GM18909 (cell line): ENCODE results near the gene TMEM220.
A peak's percentile ranks its signal among the peaks of the same experiment; 100 is the strongest.

ENCODE experiments used
- ATAC-seq: cut with Tn5 transposase; IDR thresholded peaks from one replicate; pipeline ENCODE4 v1.9.1; 2021; ENCODE audit warnings: mild to moderate bottlenecking; ENCODE audit not compliant: unreplicated experiment, poor library complexity

Gene TMEM220

DNA sequence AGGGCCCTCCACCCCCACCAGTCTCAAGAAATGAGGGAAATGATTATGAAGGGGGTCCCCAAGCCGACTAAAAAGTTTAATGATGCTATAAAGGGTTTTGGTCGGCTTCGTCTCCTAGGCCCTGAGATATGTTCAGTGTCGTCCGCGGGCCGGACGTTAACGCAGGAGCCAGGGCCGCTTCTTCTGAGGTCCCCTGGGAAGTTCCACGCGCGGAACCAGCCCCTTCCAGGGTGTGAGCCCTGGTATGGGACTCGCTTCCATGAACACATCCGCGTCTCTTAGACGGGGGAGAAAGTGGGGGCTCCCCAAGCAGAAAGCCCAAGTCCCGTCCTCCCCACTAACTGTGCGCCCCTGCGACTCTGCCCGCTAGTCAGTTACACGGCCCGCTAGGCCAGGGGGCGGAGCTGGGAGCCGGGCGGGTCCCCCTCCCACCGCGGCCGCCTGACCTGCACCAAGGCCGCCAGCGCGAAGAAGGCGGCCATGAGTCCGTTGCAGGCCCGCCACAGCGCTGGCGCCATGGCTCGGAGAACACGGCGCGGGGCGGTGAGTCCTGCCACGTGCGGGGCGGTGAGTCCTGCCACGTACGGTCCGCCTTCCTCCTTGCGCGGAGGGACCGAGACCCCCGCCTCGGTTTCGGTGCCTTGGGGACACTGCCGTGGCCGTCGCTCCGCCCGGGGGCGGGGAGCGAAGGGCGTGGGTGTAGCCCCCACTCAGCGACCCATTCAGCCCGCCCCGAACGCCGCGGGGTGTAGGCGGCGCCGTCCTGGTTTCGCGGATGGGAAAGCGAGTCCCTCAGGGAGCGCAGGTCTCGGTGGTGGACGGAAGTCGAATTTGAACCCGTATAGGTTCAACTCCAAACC is at the start of gene TMEM220:
TSS of gene TMEM220 (minus strand) at position 690 of the 860 bp plus-strand sequence. CDS start at position 518, 172 bp downstream.
- peak; percentile 84 for ATAC-seq

DNA sequence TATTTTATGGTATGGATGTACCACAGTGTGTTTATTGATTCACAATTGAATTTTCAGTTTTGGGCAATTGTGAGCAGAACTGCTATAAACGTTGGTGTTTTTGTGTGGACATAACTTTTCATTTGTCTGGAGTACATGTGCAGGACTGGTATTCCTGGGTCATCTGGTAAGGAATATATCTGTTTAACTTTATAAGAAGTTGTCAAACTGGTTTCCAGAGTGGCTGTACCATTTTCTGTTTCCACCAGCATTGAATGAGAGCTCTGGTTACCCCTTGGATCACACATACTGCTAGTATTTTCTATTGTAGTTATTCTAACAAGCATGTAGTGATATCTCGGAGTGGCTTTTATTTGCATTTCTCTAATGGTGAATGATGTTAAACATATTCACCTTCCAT is 49.8 kb upstream of the TMEM220 start:
- no peak for ATAC-seq

DNA sequence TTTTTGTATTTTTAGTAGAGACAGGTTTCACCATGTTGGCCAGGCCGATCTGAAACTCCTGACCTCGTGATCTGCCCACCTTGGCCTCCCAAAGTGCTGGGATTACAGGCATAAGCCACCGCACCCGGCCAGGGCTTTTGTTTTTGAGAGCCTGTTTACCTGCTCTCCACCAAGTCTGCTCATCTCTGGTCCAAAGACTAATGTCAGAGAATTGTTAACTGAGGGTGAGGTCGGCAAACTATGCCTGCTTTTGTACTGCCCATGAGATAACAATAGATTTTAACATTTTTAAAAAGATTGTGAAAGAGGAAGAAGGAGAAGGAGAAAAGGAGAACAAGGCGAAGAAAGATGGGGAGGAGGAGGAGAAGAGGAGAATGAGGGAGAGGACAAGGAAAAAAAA is 48.1 kb upstream of the TMEM220 start:
- no peak for ATAC-seq

DNA sequence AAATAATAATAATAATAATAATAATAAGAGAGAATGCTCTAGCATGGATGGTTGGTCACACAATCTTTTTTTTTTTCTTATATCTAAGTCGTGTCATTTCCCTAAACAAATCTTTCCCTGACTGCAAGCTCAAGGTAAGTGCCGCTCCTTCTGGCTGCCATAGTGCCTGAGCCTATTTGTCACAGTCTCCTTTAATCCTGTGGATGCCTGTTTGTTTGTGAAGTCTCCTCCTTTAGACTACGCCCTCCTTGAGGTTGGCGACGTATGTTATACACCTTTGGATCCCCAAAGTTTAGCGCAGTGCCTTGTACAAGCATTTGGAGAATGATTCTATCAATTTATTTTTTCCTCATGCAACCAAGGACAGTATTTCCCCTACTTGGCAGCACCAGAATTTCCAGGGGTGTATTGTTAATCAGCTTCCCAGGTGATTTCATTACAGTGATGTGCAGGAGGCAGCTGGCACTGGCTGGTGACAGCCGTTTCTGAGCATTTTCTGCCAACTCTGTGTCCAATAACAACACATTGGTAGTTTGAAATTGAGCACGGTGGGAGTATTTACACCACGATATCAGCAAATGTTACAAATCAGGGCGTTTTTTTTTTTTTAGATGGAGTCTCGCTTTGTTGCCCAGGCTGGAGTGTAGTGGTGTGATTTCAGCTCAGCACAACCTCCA is 47.4 kb upstream of the TMEM220 start:
- no peak for ATAC-seq

DNA sequence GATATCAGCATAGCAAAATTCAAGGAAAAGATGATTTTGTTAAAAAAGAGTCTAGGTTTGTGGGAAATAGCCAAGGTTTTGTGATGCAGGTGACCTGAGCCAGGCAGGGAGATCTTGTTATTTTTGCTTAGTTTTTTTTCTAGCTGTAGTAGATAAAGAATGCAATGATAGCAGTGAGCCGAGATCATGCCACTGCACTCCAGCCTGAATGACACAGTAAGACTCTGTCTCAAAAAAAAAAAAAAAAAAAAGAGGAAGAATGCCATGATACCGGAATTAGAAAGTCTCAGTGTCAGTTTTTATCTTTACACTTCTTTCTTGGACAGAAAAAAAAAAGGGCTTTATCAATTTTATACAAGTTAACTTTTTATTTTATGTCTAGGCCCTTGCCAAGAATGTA is 46.6 kb upstream of the TMEM220 start:
- ATAC-seq: no peak

DNA sequence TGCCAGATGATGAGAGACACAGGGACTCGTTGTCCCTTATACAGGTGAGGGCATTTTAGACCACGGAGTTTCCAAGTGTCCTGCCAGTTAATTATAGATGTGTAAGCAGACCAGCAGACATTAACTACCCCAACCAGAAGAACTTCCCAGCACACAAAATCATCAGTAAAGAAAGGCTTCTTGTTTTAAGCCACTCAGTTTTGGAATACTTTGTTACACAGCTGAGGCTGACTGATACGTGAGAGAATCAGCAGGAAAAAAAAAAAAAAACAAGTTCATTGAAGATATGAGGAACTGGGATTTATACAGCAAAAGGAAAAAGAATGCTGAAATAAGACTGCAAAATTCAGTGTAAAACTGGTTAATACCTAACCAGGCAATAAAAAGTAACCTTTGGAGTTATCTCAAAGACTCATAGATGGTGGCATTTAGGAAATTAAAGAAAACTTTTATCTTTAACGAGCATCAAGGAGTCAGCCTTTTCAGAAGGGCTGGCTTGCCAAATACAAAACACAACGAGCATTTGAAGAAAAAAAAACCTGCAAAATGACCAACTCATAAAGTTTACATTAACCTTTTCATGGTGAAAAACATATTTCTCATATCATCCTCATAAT is 46.0 kb upstream of the TMEM220 start:
- no peak for ATAC-seq

DNA sequence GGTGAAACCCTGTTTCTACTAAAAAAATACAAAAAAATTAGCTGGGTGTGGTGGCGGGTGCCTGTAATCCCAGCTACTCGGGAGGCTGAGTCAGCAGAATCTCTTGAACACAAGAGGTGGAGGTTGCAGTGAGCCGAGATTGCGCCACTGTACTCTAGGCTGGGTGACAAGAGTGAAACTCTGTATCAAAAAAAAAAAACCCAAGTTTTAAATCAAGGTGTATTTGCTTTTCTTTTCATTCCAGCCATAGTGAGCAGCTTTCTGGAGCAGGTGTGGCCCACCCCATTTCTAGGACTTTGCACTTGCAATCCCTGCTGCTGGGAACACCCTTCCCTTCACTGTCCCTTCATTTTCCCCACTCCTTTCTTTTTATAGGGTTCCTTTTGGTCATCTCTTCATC is 45.2 kb upstream of the TMEM220 start:
- ATAC-seq: no peak

DNA sequence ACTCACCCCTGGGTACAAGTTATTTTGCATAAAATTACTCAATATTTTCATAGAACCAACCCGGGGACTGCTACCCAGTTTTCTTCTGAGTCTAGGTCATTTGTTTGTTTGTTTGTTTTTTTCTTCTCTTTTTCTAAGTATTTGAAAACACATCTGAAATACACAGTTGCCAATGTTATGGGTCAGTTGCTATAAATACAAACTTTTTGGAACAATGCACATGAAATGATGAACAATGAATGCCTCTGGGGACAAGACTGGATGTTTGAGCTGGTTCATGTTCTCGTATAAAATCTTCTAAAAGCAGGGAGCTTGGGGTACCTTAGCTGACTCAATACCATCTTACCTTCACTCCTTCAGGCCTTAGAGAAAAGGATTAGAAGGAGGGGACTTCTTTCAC is 43.6 kb upstream of the TMEM220 start:
- no peak for ATAC-seq

DNA sequence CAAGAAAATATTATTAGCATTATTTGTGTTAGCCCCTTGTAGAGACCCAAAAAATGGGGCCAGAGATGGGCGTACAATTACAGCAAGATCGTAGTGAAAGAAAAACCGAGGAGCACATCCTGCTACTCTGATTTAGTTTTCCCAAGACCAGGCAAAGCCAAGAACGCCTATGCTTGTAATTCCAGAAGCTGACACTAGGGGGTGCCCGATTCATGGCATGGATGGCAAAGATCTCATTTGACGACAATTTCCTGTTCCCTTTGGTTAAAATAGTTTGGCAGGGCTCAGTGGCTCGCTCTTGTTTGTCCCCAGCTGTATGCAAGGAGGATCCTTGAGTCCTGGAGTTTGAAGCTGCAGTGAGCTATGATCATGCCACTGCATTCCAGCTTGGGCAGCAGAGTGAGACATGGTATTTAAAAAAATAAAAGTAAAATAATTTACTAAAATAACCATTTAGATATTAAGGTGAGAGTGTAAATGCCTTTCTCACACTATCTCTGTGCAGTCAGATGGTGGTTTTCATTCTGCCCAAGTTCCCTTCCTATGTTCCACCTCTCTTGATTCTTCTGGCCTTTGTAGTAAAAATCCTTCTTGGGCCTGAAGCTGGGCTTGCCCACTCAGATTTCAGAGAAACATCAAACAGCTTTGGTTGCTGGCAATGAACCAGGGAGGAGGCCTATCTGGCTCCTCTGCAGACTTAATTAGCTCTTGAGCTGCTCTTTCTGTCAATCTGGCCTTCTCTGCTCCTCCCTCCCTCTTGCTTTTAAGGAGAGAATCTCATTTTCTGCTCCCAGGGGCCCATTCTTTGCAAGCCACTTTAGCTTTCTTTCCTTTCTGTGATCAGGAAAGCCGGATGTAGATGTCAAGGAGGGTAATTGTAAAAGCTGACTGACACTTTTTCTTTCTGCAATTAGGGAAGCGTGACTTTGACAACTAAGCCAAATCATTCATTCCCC is 42.9 kb upstream of the TMEM220 start:
- no peak for ATAC-seq

DNA sequence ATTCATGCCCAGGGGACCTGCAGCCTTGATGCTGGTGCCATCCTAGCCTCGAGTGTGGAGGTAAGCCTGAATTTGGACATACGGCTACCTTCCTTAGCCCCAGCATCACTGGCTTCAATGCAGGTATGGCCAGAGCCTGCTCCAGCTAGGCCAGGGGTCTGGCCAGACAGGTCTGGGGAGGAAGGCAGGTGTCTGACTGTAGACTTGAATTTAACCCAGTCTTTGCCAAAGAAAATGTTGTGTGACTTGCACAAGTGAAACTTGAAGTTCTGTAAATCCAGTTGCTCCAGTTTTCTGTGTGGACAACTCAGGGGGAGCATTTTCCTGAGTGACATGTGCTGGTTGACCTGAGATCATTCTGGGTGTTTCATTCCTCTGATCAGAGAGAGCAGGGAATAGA is 41.3 kb upstream of the TMEM220 start:
- no peak for ATAC-seq

DNA sequence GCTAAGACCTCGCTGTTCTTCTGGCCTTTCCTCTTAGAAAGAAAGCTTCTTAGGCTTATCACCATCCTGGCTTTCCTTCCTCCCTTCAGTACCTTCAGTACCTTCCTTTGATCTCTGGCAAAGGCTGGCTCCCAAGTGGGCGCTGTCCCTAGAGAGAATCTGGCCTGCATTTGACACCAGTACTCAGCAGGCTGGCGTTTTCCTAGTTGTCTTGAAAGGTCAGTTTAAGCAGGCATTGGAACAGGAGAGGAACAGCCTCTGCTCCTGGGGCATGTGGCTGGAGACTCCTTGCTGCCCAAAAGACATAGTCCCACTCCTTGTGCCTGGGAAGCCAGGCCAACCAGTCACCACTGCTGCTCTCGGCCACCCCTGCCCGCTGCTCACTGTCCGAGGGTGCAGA is 40.0 kb upstream of the TMEM220 start:
- no peak for ATAC-seq

DNA sequence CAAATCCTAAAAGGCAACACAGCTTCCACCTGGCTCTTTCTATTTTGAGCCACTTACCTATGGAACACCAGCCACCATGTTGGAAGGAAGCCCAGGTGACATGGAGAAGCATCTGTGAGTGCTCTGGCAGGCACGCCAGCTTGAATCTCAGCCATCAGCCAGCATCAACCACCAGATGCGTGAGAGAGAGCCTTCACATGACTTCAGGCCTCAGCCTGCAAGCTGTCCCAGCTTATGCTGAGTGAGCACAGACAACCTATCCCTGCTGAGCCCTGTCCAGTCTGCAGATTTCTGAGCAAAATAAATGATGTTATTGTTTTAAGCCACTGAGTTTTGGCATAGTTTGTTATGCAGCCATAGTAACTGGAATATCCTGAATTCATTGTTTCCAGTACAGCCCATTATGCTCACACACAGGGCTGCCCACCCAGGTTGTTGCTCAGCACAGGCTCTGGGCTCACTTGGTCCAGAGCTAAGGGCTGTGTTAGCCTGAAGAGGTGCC is 39.0 kb upstream of the TMEM220 start:
- ATAC-seq: no peak

DNA sequence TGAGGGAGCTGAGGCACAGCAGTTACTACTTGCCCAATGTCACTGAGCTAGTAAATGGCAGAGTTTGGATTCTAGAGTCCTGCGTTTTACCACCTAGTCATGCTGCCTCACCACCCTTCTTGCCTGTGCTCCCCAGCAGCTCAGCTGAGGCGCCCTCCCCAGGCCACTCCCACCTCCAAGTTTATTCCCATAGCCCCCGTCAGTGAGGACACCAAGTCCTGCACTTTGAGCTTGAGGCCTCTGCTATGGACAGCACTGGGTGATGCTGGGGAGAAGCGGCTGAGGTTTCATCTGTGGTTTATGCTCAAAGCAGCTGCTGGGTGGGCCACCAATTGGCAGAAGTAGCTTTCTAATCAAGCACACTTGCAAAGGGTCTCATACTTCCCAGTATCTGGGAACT is 37.4 kb upstream of the TMEM220 start:
- no peak for ATAC-seq

DNA sequence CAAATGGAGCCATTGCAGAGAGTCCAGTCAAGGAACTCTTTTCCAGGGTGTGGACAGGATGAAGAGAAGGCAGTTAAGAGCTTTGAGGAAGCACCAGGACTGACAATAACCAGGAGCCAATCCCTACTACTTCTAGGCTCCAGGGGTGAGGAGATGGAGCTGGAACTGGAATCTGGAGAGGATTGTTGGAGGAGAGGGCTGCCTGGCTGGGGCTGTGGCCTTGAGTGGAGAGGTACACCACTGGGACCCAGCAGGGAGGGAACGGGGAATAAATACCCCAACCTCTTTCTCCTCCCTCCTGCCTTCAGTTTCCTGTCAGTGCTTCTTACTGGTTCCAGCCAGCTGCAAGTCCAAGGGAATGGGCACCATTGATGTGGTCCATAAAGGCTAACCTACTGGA is 32.2 kb upstream of the TMEM220 start:
- ATAC-seq: no peak

DNA sequence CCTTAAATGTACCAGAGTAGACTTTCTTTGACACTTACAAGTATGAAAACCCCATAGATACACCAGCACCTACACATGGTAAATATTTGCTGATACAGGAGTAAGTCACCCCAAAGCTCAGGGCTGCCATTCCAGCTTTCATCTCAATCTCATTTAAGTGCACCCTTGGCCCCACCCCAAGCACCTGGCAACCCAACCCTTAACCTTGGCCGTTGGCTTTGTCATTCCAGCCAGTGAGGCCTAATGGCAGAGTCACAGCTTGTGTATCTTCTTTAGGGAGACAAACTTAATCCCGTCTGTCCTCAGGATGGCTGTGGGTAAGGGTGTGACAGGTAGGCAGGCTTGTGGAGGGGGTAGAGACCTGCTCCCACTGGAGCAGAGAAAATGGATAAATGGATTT is 31.5 kb upstream of the TMEM220 start:
- ATAC-seq: no peak

DNA sequence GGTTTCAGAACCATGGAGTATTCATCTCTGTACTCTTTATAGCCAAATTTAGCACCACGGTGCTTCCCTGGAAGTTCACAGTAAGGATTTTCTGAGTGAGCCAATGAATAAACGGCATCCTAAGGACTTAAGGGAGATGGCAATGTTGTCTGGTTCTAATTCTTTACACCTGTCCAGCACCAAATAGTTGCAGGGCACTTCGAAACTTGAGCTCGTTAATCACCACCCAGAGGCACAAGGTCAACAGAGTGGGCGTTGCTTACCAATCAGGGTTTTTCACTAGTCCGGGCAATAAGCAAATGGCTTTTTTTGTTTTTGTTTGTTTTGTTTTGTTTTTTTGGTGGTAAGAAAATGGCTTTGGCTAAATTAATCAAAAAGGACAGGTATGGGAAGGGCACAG is 28.2 kb upstream of the TMEM220 start:
- no peak for ATAC-seq

DNA sequence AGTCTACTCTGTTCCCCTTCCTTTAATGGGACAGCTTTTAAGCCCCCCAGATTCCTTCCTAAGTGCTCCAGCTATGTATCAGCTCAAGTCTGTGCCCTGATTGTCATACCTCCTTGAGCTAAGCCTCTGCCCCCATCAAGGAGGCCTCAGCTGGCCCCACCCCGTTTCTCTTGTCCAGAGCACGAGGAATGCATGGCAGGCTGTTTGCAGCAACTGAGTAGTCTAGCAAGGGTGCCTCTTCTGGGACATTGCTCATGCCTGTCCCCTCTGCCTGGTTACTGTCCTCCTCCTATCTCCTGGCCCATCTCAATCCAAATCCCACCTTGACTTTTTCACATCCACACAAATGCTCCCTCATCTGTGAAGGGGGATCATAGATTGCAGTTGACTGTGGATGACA is 27.8 kb upstream of the TMEM220 start:
- no peak for ATAC-seq

DNA sequence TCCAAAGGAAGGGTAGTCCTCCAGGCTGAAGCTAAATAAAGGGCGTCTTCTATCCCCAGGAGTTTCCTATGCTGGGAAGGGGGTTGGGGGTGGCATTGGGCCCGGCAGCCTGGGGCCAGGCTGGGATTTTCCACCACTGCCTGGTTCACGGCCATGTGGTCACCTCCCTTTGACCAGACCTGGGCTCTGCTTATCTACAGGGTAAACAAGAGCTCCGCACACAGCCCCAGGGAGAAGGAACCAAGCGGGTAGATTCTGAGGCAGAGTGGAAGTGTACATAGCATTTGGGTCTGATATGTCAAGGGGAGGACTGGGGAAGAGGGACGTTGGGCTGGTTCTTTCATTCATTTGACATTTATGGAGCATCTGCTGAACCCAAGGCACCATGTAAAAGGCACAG is 27.2 kb upstream of the TMEM220 start:
- ATAC-seq: no peak

DNA sequence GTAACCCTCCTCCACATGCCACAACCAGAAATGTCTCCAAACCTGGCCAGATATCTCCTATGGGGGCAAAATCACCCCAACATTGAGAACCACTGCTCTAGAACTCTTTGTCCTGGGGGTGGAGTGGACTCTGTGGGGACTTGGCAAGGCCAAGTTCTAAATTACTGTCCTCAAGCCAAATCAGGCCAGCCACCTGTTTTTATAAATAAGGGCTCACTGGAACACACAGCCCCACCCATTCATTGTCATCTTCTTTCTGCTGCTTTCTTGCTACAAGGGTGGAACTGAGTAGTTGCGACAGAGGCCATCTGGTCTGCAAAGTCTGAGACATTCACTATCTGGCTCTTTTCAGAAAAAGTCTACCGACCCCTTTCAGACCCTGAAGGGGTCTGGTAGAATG is 26.8 kb upstream of the TMEM220 start:
- no peak for ATAC-seq

DNA sequence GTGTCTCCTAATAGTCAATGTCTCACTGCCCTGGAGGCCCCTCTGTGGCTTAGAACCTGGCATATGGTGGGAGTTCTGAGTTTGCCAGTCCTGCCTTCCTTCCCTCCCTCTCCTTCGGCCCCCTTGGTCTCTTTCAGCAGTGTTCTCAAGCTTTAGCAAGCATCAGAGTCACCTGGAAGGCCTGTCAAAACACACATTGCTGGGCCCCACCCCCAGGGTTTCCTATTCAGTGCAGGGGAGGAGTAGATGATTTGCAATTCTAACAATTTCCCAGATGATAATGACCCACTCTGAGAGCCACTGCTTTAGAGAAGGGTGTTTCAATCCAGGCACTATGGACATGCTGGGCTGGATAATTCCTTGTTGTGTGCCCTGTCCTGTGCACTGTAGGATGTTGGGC is 26.4 kb upstream of the TMEM220 start:
- no peak for ATAC-seq
